ENCODE results near the gene BCAP31.

- TF ChIP-seq POLR2A (IDR thresholded peaks at IDR 0.05) = no peak
- TF ChIP-seq CTCF (IDR thresholded peaks at IDR 0.05) = no peak
These were observed 35.1 kb downstream of the BCAP31 start for GRCh38 chrX:153688911-153689590.
